Measurements from ENCODE around the gene RNF141.

RNF141 gene

DNA sequence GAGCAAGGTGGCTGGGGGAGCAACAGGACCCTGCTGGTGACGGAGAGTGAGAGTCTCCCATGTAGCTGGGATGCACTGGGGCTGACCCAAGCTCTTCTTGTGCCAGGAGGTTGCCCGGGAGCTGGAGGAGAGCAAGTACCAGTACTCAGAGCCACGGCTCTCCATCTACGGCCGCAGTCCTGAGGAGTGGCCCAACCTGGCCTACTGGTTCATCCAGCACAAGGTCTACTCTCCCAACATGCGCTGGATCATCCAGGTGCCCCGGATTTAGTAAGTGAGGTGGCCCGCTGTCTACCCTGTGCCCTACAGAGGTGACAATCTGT is 45.6 kb downstream of the RNF141 start:
- no peak for DNase-seq

DNA sequence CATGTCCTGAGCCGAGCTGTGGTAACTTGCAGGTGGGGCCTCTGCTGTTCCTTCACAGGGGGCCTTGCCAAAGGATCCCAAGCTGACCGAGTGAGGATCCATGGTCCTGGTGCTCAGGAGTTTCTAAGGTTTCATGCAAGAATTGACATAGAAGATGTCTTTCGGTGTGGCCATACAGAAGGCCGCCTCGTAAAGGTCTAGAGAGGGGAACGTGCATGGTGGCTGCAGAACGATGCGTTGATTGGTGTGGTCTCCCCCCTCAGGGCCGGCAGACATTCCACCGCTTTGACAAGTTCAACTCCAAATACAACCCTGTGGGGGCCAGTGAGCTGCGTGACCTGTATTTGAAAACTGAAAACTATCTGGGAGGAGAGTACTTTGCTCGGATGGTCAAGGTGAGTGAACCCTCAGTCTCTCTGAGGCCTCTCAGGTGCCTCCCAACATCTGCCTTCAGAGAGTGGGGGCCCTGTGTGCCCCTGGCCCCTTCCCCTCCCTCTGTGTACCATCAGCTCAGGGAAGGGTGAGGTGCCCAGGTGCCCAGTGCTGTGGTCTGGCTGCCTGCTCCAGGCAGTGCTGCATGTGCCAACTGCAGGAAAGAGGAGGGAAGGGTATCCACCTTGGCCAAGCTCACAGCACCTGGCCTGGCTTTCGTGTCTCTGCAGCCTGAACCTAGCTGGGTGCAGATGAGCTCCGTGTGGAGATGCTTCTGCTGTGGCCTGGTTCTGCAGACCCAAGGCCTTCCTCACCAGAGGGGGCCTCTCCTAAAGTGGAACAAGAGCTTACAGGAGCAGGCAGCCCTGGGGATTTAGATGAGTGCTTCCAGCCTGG is 46.1 kb downstream of the RNF141 start:
- DNase-seq, result no peak

GRCh38 chr11:10493041-10493663 is 47.8 kb downstream of the RNF141 start:
- no peak for DNase-seq

GRCh38 chr11:10492084-10492483 is 48.9 kb downstream of the RNF141 start:
- DNase-seq, result no peak

DNA sequence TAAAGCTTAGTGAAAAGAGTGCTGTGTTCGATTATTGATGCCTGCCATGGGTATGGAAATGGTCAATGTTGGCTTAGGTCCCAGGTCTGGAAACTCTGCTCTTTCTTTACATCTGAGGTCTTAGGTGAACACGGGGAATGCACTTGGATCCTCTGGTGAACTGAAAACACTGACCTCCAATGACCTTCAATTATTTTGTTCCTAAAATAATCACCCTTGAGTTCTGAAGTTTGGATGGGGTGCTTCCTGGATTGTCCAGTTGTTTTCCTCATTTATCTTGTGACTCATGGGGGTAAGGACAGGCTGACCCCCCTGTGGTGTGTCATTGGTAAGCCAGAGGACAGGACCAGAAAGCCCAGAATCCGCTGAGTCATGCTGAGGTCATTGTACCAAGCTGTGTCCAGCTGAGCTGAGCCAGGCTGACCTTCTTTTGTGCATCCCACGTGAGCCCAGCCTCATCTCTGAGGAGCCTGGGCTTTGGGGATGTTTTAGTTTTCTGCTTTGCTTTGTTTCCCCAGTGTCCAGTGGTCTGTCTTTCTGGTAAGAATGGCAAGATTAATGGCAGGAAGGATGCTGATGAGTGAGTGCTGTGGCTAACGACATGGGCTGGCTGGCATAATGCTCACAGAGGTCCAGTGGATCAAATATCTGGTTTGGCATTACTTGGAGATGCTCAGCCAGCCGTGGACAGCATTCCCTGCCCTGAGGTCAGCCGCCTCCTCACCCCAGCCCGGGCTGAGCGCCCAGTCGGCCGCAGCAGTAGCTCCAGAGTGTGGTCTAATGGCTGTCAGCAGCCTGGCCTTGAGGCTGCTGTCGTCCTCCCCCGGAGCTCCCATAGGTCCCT is 50.4 kb downstream of the RNF141 start:
- DNase-seq, result no peak

GRCh38 chr11:10490032-10490397 is 51.0 kb downstream of the RNF141 start:
- no peak for DNase-seq

DNA sequence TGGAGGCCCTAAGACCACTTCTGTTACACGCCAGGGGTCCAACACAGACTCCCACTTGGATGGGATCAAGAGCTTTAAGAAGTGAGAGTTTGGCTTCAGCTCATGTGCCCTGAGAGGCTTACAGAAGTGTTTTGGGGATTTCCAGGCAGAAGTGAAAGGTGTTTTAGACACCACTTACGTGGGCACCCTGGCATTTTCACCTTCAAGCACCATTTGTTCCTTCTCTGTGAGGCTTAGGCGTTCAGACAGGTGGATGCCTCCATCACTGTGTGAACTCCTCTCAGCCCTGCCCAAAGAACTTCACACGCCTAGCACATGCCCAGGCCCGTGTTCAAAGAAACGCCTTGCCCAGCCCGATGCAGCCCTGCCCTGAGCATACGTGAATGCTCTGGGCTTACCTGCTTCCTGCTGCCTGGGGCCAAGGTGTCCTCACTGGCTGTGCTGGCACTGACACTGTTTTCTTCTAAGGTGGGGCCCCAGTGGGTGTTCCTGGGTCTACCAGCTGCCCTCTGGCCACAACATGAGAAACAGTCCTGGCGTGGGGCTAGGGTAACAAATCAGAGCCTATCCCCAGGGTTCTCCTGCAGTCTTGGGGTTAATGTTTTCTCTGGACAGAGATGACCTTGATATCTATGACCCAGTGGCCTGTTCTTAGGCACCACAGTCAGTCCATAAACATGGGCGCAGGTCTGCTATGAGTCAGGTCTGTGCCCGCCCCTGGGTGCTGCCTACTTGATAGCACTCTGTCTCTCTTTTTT is 51.9 kb downstream of the RNF141 start:
- DNase-seq, result no peak

DNA sequence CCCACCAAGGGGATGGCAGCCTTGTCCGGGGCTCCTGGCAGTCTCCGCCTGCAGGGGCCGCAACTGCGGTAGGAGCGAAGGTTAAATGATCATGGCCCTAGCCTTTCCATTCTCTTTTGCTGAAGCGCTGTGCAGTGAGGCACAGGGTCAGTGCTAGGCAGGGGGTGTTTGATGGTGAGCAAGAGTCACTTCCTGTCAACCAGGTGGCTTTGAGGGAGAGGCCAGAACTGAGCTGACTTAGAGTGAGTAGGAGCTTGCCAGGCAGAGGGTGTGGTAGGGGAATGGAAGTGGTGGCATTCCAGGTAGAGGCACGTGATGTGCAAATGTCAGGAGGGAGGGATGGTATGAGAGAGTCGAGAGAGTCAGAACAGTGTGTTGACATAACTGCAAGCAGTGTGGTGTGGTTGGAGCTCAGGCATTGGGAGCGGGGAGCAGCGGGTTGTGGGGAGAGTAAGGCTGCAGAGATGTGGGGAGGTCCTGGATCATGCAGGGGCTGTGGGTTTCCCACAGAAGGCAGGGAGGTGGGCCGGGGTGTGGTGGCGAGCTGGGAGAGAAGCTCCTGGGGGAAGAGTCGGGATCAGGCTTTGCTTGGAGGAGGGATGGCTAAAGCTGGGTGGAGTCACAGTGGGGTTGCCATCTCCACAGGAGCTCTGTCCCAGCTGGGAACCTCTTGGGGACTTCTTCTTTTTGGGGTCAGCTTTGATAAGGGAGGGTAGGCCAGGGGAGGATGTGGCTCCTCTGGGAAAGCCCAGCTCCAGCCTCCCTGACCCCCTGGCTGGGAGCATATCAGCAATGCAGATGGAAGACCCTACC is 52.7 kb downstream of the RNF141 start:
- DNase-seq, result no peak

DNA sequence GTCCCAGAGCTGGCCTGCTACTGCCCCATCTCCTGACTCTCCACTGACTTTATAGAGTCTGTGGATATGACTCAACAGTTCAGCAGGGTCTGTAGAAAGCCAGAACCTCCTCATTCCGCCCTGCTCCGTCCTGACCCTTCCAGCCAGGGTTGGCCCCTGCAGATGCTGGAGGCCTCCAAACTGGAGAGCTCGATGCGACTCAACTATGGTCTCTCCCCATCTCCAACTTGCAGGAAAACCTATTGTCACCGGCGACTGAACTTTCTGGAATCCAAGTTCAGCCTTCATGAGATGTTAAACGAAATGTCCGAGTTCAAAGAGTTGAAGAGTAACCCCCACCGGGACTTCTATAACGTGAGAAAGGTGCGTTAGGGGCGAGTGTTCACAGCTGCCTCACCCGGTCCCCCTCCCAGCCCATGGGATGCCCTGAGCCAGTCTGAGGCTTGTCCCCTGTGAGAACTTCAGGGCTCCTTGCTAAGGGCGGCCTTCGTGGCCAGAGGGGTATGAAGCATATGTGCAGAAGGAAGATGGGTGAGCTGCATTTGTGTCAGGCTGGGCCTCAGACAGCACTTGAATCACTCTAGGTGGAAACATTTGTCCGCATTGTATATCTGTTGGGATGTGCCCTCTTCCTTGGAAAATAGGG is 53.9 kb downstream of the RNF141 start:
- no peak for DNase-seq

DNA sequence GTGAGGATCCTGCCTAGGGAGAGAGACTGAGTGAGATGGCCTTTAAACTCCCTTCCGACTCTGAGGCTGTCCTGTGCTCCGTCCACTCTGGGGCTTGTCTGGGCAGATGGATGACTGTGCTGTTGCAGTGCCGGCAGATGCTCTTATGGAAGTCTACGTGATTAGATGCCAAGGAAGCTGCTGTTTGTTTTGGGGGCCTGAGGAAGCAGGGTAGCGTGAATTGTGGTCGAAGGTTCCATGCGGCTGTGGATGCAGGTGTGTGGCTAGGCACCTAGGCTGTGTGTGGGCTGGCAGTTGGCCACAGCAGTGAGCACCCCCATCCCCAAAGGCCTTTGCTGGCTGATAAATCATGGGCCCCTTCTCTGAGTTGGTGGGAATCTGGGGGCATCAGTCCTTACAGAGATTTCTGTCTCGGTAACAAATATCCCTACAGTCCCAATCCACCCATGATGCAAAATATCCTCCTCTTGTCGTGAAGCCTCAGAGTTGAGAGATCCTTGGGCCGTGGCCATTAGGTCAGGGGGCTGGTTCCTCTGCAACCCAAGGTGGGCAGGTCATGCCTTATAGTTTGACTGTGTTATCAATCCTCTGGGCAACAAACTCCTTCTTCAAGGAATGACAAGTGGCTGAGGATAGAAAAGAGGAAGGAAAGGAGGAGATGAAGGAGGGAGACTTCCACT is 54.7 kb downstream of the RNF141 start:
- DNase-seq, result no peak

DNA sequence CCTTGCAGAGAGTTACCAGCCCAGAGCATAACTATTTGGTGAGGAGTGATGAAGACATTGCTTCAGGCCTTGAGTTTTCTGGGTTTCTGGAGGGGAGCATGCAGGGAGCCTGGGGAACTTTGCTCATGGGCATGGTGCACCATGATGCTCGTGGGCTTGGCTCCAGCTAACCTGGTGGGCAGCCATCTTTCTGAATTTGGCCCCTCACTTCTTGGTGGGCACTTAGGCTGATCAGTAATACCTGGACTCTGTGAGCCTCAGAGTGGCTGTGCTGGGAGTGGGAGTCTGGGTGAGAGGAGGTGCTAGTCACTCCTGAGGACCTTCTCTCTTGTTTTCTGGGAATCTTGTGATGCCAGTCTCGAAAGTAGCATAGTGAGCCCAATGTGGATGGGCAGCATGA is 55.3 kb downstream of the RNF141 start:
- no peak for DNase-seq

DNA sequence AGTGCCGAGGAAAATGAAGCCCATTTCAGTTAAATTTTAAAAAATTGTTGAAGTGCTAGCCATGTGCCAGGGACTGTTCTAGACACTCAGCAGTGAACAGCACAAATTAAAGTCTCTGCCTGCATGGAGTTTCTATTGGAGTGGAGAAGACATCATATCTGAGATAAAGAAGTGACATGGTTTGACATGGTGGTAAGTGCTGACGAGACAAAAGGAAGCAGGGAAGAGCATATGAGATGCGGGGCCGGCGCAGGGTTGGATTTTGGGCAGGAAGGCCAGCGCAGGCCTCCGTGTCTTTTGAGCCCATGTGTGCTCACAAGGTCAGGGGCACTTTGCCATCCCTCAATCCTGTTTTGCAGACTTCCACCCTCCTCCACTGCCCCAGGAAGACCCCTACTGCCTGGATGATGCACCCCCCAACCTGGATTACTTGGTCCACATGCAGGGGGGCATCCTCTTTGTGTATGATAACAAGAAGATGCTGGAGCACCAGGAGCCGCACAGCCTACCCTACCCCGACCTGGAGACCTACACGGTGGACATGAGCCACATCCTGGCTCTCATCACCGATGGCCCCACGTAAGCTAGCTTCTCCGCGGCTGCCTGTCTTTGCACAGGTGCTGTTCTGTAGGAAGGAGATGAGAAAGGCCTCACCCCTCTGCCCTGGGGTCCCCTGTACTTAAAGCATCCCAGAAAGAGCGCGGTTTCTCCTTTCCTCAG is 56.4 kb downstream of the RNF141 start:
- DNase-seq, result no peak

DNA sequence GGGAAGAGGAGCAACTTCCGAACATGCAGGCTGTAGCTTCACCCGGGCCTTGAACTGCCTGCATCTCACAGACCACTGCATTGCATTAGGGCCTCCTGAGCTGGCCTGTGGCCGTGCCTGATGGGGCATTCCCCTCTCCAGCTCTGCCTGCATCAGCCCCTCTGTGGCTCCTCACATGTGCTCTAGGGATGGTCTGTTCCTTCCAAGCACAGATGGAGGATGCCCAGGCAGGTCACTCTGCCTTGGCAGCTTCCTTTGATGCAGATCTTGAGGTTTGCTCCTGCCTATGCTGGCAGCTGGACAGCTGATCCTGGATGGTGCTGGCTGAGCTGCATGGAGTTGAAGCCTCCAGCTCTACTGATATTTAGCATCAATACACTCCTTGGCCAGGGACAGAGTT is 57.4 kb downstream of the RNF141 start:
- no peak for DNase-seq

DNA sequence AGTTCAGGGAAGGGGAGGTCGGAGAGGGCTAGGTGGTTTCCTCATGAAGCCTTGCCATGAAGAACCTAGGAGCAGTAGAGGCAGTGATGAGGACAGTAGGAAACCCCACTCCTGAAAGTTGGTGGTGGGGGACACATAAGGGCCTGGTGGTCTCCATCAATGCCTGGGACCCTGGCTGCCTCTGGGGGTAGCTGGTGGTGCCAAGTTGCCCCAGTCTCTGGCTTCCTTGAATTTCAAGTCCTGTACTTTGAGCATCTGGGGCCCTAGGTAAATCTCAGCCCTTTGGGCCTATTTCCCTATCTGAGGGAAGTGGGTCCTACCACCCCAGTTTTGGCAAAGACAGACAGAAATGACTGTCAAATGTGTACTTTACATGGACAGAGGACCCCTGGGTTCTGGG is 57.8 kb downstream of the RNF141 start:
- no peak for DNase-seq

GRCh38 chr11:10481560-10482349 is 59.2 kb downstream of the RNF141 start:
- peak in 1 of 2 experiments; percentile 34 for DNase-seq

DNA sequence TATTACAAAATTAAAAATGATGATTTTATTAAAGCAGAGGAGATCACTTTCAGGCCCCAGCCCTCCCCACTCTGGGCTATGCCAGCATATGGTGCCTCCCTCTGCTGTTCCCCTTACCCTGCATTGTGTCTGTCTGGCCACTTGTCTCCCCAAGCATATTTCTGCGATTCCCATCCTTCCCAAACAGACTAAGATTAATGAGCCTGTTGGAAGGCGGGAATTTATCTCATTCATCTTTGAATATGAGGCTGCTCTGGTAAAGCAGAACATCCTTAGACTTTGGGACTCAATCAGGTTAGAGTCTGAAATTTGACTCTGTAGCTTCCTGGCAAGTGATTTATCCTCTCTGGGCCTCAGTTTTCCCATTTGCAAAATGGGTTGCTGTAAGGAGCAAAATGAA is 60.2 kb downstream of the RNF141 start:
- no peak for DNase-seq

DNA sequence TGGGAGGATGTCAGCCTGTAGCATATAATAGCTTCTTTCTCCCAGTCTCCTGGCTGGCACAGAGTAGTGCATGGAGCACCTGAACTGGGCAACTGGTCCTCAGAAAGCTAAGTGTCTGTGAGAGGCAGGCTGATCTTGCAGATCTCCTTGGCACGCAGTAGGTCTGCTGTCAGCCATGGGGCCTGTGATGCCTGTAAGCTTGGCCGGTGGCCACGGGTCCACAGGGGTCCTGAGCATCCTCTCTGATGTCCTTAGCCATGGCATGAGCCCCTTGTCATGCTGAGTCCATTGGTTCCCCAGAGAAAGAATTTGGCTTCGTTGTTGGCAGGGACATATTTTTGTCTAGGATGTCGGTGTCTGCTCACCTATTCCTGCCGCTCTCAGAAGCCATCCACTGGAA is 61.0 kb downstream of the RNF141 start:
- DNase-seq, result no peak

DNA sequence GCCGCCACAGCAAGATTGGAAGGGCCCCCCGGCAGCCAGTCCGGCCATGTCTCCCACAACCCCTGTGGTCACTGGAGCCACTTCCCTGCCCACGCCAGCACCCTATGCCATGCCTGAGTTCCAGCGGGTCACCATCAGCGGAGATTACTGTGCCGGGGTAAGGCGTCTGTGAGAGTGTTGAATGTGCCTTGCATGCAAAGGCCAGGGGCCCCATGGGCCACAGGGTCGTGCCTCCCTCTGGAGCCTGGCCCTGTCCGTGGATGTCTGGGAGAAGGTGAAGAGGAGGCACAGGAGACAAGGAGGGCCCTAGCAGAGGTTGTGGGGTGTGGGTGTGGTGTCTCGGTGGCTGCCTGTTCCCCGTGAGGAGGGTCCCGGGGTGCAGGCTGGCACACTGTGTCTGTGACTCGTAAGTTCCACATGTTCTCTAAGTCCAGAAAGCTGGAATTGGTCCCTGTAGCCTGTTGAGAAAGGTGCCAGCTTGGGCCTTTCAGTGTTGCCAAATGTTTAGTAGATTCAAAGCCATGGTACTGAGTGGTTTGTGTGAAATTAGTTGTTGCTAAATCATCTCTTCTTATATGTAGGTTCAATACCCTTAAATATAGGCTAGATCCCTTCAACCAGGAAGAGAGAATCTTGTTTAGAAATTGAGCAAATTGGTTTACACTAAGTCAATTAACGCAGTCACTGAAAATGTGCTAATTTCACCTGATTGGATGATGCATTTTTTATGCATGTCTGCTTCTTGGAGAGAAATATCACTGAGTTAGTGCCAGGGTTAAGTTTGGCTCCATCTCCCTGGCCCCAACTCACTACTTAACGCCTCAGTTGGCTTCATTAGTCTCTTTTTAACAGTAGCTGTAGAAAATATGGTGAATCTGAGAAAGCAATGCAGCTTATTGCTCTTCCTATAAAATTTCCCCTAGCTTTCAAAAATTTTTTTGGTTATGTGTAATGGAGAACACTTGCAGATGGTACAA is 62.1 kb downstream of the RNF141 start:
- DNase-seq, result no peak

All from NCI-H187 (cell line).